ENCODE measurements around the gene GPS1.

- TF ChIP-seq POLR2AphosphoS5 (IDR thresholded peaks at IDR 0.05) (peak in 2 of 3 donors; percentile 12 to 13), CTCF (IDR thresholded peaks at IDR 0.05 in 8 of 11, conservative IDR thresholded peaks at IDR 0.05 in 3 of 11) (no peak), POLR2A (IDR thresholded peaks at IDR 0.05) (no peak)
Observed at GRCh38 chr17:82045936-82046484, 5.7 kb upstream of the GPS1 start.

All from spleen (tissue), 7 donors.